Peyer's patch (tissue), 4 donors: ENCODE data around the gene HSPA12B.

Experiments used
- POLR2A ChIP-seq, 2 donors: fragments of 450-650 bp; IDR thresholded peaks; one replicate each; pipeline ENCODE4 v1.5.1; 2017; ENCODE audit warnings: antibody characterized with exemption in 2 of 2, mild to moderate bottlenecking in 2 of 2, moderate library complexity in 2 of 2
- TF ChIP-seq, protein P1 (sequence below), 6 experiments: fragments of 450-650 bp in 4 of 6; fragments of 200-600 bp in 2 of 6; sonication (generic) in 1 of 6; IDR thresholded peaks; one replicate each; pipeline ENCODE4 v1.5.1; 2017 to 2019; ENCODE audit warnings: antibody characterized with exemption in 6 of 6, mild to moderate bottlenecking in 3 of 6, moderate library complexity in 1 of 6

DNA sequence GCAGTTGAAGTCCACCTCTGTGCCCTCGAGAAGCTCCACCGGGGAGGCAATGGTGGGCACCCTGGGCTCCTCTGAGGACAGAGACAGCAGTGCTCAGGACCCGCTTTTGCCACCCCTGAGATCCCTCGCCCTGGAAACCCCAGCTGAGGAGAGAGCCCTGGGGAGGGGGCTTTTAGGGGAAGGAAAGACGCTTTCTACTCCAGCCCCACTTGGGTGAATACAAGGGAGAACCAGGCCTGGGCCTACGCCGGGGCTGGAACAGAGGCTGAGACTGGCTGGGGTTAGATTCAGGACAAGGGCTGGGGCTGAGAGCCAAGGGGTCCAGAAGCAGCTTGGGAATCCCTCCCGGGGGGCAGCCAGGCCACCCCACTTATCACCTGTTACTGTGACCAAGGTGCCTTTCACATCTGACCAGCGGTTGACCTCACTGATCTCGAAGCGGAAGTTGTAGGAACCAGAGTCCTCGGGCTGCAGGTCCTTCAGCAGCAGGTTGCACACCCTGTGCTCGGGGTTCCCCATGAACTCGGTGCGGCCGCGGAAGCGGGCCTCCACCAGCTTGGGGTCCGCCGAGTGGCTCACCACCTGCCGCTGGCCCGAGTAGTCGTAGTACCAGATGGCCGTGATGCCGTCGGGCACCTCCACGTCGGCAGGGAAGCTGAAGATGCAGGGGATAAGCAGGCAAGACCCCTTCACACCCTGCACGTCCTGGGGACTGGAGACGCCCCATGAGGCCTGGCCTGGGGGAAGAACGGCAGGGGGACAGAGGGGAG, 26.3 kb upstream of the HSPA12B start:
- TF ChIP-seq, protein P1, sequence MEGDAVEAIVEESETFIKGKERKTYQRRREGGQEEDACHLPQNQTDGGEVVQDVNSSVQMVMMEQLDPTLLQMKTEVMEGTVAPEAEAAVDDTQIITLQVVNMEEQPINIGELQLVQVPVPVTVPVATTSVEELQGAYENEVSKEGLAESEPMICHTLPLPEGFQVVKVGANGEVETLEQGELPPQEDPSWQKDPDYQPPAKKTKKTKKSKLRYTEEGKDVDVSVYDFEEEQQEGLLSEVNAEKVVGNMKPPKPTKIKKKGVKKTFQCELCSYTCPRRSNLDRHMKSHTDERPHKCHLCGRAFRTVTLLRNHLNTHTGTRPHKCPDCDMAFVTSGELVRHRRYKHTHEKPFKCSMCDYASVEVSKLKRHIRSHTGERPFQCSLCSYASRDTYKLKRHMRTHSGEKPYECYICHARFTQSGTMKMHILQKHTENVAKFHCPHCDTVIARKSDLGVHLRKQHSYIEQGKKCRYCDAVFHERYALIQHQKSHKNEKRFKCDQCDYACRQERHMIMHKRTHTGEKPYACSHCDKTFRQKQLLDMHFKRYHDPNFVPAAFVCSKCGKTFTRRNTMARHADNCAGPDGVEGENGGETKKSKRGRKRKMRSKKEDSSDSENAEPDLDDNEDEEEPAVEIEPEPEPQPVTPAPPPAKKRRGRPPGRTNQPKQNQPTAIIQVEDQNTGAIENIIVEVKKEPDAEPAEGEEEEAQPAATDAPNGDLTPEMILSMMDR (IDR thresholded peaks at IDR 0.05) = no peak
- TF ChIP-seq POLR2A (IDR thresholded peaks at IDR 0.05) = no peak
